DMS53 treated with DMSO at 0.1 percent for 48 hours (cell line): ENCODE data around the gene LRRC43.
"Not testable (repeated sequence)": the region's sequence is repeated elsewhere in the genome, so short reads cannot be mapped to it uniquely, and the experiment has no call there.

Experiments
- DNase-seq: peaks from one replicate; lab custom pipeline; 2025; ENCODE audit not compliant: unreplicated experiment; lab: John Stamatoyannopoulos, UW

The LRRC43 gene

DNA sequence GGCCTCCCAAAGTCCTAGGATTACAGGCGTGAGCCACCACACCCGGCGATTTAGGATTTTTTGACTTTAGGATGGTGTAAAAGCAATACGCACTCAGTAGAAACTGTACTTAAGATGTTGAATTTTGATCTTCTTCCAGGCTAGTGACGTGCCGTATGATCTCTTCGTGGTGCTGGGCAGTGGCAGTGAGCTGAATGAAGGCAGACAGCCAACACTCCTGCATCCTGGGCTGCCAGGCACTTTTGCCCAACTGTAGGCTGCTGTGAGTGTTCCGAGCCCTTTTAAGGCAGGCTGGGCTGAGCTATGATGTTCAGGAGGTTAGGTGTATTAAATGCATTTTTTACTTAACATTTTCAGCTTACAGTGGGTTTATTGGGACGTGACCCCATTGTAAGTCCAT, 30.2 kb upstream of the LRRC43 start:
- no peak for DNase-seq

DNA sequence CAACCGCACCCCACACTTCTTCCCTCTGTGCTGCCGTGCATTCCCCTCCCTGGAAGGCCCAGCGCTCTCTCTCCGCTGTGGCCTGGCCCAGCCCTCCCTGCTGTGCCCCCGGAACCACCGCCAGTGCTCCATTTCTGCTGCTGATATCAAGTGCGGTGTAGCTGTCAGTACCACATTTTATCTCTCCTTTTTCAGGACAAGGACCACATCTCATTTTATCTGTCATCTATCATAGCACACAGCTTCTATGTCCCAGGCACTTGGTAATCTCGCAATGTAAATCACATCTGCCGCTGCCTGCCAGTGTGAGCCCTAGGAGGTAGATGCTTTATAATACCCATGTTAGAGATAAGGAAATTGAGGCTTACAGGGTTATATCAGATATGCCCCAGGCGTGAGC, 27.2 kb upstream of the LRRC43 start:
- DNase-seq: no peak

DNA sequence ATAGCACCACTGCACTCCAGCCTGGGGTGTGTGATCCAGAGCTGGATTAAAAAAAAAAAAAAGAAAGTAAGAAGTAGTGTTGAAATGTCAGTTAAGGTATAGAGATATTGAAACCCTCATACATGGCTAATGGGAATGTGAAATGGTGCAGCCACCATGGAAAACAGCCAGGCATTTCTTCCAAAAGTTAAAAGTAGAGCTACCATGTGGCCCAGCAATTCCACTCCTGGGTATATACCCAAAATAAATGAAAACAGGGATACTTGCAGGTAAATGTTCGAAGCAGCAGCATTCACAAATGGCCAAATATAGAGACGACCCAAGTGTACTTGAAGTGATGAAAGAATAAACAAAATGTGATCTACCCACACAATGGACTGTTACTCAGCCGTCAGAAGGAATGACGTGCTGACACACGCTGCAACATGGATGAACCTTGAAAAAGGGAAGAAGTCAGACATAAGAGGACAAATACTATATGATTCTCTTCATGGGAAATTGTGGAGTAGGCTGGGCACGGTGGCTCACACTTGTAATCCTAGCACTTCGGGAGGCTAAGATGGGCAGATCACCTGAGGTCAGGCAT, 24.1 kb upstream of the LRRC43 start:
- DNase-seq: no peak

DNA sequence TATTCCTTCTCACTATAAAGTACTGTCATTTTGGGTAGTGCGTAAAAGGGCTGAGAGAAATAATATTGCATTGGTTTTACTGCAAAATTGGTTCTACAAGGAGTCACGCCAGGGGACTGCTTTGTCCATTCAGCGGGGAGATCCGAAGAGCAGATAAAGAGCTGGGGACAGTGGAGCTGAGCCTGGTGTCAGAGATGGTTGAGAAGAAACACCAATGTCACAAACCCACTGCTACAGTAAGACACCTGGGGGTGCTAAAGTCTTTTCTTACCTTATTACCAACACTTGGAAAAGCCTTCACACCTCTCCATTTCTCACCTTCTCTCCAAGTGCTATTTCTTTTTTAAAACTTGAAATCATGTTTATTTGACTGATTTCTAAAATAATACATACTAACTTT, 23.0 kb upstream of the LRRC43 start:
- no peak for DNase-seq

DNA sequence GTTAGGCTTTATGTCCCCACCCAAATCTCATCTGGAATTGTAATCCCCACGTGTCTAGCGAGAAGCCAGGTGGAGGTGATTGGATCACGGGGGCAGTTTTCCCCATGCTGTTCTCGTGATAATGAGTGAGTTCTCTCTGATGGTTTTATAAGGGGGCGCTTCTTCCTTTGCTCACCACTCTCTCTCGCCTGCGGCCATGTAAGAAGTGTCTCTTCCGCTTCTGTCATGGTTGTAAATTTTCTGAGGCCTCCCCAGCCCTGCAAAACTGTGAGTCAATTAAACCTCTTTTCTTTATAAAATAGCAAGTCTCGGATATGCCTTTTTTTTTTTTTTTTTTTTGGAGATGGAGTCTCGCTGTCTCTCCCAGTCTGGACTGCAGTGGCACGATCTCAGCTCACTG, 22.2 kb upstream of the LRRC43 start:
- no peak for DNase-seq

DNA sequence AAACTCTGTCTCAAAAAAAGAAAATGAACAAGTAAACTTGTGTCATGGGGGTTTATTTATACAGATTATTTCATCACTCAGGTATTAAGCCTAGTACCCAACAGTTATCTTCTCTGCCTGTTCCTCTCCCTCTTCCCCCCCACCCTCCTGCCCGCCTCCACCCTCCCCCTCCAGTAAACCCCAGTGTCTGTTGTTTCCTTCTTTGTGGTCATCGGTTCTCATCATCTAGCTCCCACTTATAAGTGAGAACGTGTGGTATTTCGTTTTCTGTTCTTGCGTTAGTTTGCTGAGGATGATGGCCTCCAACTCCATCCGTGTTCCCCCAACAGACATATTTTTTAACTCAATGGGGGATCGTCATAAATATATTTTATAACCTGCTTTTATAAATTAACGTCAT, 21.2 kb upstream of the LRRC43 start:
- DNase-seq: no peak

DNA sequence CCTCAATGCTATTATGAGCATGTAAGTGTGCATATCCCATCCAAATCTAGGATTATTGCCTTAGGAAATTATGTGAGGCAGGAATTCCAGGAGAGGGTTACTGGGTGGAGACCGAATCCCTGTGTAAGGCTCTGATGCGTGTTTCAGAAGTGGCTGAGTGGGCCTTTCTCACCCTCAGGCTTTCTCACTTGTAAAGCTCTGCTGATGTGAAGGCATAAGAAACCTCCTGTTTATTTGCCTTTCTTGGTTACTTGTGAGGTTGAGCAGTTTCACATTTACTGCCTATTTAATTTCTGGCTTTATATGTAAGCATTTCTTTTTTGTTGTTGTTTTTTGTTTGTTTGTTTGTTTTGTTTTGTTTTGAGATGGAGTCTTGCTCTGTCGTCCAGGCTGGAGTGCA, 19.9 kb upstream of the LRRC43 start:
- DNase-seq: no peak

DNA sequence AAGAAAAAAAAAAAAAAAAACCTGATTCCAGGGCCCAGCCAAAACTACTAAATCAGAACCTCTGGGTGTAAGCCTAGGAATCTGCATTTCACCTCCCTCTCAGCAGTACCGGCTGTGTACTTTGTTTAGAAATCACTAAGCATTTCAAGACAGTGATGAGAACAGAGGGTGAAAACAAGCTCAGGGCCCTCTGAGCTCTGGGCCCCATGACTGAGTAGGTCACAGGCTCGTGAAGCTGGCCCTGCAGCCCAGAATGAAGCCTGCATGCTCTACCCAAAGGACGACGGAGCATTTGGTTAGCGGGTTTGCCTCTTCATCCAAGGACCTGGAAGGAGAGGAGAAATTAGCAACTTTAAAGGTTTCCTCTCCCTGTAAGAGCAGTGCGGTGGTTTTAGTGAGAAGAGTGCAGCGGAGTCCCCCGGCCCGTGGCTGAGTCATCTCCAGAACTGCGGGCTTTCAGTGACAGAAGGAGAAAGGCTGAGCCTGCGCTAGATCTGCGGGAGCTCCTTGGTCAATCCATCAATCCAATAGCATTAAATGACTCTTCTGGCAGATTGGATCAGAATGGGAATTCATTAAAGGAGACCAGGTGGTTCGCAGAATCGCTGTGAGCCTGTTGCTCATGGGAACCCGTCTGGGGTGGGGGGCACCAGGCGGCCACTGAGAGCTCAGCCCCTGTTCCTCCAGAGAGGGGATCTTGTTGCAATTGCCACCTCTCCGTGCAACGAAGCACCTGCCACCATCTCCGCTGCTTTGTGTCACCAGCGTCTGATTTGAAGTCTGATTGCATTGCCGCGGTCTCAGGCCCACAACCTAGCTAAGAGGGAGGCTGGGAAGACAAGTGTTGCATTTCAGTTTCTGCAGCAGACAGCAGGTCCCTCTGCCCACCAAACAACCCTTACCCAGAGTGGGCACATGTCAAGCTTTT, 16.2 kb upstream of the LRRC43 start:
- DNase-seq: no peak

DNA sequence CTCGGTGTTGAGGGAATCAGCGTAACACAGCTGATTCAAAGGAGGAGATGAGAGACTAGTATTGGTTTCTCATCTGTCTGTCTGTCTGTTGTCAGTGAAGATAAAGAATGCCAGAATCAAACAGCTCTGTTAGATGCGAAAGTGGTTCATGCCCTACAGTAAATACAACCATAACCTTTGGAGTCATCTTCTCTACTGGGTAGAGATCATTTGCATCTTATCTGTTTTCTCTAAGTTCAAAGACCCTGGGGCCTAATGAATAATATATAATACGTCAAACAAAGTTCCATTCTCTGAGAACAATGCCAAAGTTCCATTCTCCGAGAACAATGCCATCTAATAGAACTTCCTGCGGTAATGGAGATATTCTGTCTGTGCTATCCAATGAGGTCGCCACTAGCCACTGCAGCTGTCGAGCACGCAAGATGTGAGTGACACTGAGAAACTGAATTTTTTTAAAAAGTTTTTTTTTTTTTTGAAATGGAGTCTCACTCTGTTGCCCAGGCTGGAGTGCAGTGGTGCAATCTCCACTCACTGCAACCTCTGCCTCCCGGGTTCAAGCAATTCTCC, 15.5 kb upstream of the LRRC43 start:
- DNase-seq: no peak

DNA sequence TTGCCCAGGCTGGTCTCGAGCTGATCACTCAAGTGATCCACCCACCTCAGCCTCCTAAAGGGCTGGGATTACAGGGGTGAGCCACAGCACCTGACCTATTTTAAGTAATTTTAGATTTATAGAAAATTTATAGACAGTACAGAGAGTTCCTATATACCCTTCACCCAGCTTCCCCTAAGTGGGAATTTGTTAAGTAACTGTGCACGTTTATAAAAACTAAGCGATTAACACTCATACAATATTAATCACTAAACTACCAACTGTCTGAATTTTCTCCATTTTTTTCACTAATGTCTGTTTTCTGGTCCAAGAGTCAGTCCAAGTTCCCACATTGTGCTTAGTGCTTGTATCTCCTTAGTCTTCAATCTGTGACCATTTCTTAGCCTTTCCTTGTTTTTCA, 14.4 kb upstream of the LRRC43 start:
- no peak for DNase-seq

DNA sequence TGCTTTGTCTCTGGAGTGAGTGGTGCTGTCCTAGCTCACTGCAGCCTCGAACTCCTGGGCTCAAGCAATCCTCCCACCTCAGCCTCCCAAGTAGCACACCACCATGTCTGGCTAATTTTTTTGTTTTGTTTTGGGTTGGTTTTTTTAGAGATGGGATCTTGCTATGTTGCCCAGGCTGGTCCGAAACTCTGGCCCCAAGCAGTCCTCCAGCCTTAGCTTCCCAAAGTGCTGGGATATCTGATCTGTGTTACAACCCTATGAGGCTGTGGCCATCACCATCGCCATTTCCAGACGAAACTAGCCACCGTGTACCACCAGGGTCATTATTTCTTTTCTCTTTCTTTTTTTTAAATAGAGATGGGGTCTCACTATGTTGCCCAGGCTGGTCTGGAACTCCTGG, 11.5 kb upstream of the LRRC43 start:
- DNase-seq: no peak

DNA sequence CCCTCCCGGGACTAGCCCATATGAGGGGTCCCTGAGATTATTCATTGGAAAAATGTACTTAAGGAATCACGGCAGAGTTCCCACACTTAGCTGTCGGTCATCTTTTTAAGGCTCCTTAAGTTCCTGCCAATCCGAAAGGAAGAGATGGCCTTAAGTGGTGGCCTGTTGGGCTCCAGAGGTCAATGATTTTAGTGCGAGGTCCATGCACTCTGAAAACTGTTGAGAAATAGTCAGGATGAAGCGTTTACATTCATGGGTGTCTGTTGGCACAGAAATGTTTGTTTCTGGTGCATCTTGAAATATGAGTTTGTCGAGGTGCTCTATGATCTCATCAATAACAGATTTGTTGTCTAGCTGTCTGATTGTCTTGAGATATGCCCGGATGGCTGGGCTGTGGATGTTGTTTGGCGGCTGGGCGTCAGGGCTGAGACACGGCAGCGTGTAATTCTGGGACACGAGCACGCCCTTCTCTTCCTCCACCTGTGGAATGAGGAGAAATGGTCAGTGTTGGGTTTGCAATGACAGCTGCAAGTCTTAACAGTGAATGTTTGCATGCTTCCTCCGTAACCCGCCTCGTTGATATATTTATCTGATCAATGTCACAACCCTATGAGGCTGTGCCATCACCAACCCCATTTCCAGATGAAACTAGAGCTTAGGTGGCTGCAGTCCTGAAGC, 10.5 kb upstream of the LRRC43 start:
- no peak for DNase-seq

DNA sequence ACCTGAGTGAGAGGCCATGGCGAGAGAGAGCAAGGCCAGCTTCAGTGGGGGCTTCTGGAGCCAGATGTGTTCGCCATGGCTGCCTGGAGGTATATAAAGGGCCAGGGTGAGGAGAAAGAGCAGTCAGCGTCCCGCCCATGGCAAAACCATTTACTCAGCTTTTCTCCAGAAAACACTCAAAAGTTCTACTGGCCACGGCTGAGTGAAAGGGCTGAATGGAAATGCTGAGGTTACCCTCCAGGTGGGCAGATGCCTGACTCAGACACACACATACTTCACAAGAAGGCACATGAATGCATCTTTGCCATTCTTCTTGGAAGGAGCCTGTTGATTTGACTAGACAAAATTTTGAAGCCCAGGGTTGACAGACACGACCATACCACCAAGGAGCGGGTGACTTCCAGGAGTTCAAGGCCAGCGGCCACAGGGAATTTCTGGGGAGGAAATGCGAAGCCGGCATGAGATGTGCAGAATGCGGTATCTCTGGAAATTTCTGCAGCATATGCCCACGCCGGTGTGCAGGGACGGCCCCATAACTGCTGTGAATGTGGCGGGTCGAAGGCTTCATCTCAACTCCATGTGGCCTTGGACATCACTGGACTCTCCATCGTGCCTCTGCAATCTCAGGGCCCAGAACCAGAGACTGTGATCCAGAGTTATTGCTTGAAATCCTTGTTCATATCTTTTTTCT, 8.6 kb upstream of the LRRC43 start, which contains the start of gene IL31:
TSS of gene IL31 (minus strand) at position 67 of the 691 bp plus-strand sequence. CDS start at position 18, 49 bp downstream.
- no peak for DNase-seq

DNA sequence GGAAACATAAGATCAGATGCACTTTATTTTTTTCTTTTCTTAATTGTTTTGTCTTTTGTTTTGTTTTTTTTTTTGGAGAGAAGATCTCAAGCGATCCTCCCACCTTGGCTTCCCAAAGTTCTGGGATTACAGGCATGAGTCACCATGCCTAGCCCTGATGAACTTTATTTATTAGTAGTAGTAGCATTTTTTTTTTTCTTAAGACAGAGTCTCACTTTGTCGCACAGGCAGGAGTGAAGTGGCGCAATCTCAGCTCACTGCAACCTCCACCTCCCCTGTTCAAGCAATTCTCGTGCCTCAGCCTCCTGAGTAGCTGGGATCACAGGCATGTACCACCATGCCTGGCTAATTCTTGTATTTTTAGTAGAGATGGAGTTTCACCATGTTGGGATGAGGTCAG, 6.5 kb upstream of the LRRC43 start:
- DNase-seq: not testable (repeated sequence)

DNA sequence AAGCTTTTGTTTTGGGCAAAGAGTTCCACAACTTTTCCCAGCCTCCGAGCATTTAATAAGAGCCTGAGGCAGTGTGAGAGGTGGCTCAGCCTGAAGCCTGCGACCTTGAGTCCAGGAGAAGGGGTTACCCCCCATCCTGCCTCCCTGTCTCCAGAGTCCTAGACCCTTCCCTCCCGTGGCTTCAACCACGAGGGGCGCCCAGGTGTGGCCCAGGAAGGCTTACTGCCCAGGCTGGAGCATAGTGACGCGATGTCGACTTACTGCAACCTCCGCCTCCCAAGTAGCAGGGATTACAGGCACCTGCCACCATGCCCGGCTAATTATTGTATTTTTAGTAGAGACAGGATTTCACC, 641 bp downstream of the LRRC43 start:
- no peak for DNase-seq

DNA sequence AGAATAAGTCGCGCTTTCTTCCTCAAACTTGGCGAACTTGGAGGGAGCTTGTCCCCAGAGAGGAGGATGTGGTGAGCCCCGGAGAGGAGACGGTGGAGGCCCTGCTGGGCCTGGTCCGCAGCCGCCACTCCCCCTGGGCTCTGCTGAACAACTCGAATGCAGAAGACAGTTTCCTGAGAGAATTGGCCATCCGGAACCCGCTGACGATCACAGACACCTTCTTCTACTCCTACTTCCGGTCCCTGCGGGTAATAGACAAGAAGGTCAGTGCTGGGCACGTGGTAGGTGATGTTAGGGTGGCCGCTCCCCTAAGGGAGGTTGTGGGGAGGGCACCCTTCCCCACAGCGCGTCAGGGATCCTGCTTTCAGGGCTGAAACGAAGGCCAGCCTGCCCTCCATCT, 1.6 kb downstream of the LRRC43 start:
- DNase-seq: no peak

DNA sequence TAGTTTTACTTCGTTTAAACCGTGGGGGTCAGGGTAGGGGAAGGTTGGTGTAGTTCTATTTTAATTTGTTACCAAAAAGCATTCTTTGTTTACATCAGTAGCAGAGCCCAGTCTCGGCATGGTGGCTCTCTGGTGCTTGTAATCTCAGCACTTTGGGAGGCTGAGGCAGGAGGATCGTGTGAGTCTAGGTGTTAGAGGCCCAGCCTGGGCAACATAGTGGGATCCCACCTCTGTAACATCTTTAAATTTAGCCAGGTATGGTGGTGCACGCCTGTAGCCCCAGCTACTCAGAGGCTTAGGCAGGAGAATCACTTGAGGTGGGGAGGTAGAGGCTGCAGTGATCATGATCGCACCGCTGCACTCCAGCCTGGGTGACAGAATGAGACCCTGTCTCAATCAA, 2.2 kb downstream of the LRRC43 start:
- DNase-seq: no peak

DNA sequence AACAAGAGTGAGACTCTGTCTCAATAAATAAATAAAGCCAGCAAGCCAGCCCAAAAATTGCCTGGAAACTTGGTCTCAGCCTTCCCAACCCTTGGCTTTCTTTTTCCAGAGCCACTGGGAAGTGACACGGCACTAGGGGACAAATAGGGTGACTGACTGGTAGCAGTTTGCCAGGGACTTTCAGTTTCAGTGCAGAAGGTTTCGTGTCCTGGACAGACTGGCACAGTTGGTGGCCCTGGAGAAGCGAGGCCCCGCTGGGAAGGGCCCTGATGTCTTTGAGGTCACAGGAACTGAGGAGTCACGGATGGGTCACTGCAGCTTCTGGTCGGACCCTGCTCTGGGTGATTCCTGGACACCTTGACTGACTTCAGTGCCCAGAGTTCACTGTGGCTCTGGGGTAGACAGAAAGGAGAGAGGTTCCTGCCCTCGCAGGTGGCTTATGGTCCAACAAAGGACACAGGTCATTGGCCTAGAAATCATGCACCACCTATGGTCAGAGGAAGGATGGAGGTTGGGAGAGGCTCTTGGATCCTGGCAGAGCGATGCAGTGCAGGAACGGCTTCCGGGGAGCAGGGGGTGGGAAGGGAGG, 2.7 kb downstream of the LRRC43 start:
- no peak for DNase-seq

DNA sequence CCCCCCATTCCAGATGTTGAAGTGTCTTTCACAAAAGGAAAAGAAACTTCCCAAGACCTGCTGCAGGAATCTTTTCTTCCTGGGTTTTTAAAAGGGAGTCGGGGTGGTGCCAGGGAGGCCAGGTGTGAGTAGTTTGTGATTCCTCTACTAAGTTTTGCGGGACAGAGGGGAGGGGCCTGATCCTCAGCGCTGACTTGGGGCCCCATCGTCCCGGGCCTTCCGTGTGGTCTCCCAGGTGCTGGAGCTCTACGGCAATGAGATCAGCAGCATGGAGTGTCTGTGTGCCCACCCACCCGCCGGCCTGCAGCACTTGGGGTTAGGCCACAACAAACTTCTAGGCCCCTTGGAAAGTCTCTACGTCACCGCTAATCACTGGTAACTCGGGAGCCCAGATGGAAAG, 4.5 kb downstream of the LRRC43 start:
- DNase-seq: no peak

DNA sequence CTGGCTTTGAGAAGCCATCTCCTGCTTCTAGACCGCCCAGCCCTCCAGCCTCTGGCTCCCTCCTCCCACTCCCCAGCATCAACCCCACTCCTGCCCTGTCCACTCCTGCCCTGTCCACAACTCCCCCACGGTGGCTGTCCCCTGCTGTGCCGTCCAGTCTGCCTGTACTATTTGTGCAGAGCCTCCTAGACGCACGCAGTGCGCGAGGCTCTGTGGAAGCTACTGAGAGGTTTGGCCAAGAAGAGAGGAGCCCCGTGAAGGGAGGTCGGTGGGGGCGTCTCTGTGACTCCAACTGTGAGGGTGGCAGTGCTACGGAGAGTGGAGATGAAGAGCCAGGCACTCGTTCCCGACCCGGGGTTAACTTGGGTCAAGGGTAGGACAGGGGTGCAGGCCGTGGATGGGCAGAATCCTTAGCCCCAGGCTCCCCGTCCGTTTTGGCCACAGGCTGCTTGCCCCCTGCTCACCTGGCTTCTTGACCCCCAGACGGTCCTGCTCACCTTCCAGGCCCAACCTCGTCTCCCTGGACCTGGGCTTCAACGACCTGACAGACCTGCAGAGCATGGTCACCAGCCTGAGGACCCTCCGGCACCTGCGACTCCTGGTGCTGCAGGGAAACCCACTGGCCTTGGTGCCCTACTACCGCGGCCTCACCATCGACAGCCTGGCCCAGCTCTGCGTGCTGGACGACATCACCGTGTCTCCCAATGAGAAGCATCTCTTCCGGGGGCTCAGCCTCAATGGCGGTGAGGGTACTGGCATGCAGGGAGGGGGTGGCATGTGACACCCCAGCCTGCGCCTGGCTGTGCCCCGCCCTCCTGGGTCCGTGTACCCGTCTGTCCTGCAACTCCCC, 6.9 kb downstream of the LRRC43 start:
- DNase-seq: no peak
